Esophagus muscularis mucosa (tissue), 4 donors: ENCODE measurements around the gene DUT. TPM values are rescaled to one million over a fixed set of nuclear protein-coding genes. Genes with fewer than 3 reads are reported as not detected.

Source experiments
- DNase-seq: peaks from one replicate; pipeline ENCODE4 v3.0.0-alpha.2; 2017; ENCODE audit errors: extremely low spot score
- H3K27ac ChIP-seq, 4 donors: fragments of 200-600 bp; sonication (generic); replicated peaks in 1 of 4; 1 replicate in 3 of 4; 2 replicates in 1 of 4; pipeline ENCODE4 v1.5.1; 2016 to 2019; ENCODE audit warnings: mild to moderate bottlenecking in 1 of 4
- H3K27me3 ChIP-seq, 4 donors: fragments of 200-600 bp; sonication (generic); one replicate each; pipeline versions ENCODE4 v1.5.1 to v1.6.0; 2016 to 2019
- H3K36me3 ChIP-seq, 4 donors: fragments of 200-600 bp; sonication (generic); one replicate each; pipeline ENCODE4 v1.5.1; 2016 to 2019
- H3K4me1 ChIP-seq, 4 donors: fragments of 200-600 bp; sonication (generic); one replicate each; pipeline ENCODE4 v1.5.1; 2016 to 2019
- H3K4me3 ChIP-seq, 4 donors: fragments of 200-600 bp; sonication (generic); 1 replicate in 2 of 4; 2 replicates in 2 of 4; pipeline ENCODE4 v1.5.1; 2016 to 2019; ENCODE audit warnings: mild to moderate bottlenecking in 4 of 4, moderate library complexity in 1 of 4
- H3K9me3 ChIP-seq, 4 donors: fragments of 200-600 bp; sonication (generic); 1 replicate in 3 of 4; 2 replicates in 1 of 4; pipeline ENCODE4 v1.5.1; 2016 to 2019
- CTCF ChIP-seq, 3 experiments: fragments of 200-600 bp in 2 of 3; fragments of 450-650 bp in 1 of 3; sonication (generic) in 2 of 3; IDR thresholded peaks; one replicate each; pipeline ENCODE4 v1.5.1; 2017 to 2019; ENCODE audit warnings: antibody characterized with exemption in 3 of 3, mild to moderate bottlenecking in 2 of 3, moderate library complexity in 1 of 3
- EP300 ChIP-seq: sonication (generic); formaldehyde crosslinking; IDR thresholded peaks from one replicate; pipeline ENCODE4 v1.6.1; 2017; ENCODE audit warnings: antibody characterized with exemption
- POLR2A ChIP-seq: fragments of 450-650 bp; IDR thresholded peaks from one replicate; pipeline ENCODE4 v1.6.1; 2017; ENCODE audit warnings: antibody characterized with exemption, moderate library complexity, mild to moderate bottlenecking, low read depth
- POLR2AphosphoS5 ChIP-seq, 2 donors: sonication (generic); formaldehyde crosslinking; IDR thresholded peaks; one replicate each; pipeline ENCODE4 v1.6.1; 2017; ENCODE audit warnings: antibody characterized with exemption in 2 of 2
- WGBS: methylation state at CpG from one replicate; pipeline ENCODE4 v1.1.5; 2018; 5-methylcytosine and 5-hydroxymethylcytosine counted together
- intact Hi-C: fragments of 100-400 bp; cut with DNase I; formaldehyde crosslinking; loops from one replicate; pipeline ENCODE4 v1.15.1; 2023
- total RNA-seq, 4 donors: library from RNA; depleted of rRNA; stranded (reverse); fragments of >200 nt; gene quantifications; one replicate each; pipeline versions ENCODE4 v1.1.0 to v1.2.1, GENCODE V29; 2016

Gene DUT
- total RNA-seq, 4 donors from 2014 or later: 82.0 to 121 (median 92.8) TPM

GRCh38 chr15:48309740-48310139, 21.5 kb upstream of the DUT start:
- Histone ChIP-seq H3K27me3 (no peaks in the 10 kb centered on the region), H3K9me3 (no peaks in the 10 kb centered on the region), H3K4me3 (no peak overlapping the region), H3K27ac (no peak overlapping the region), H3K36me3 (no peaks in the 10 kb centered on the region), H3K4me1 (no peaks in the 10 kb centered on the region)
- 69% methylated on average over 2 of the region's 2 CpGs for WGBS
- DNase-seq: no peak
- TF ChIP-seq POLR2AphosphoS5 (IDR thresholded peaks at IDR 0.05) (no peak), EP300 (no peak), CTCF (IDR thresholded peaks at IDR 0.05) (no peak), POLR2A (no peak)
- intact Hi-C loops: no loop called here

GRCh38 chr15:48313216-48313615, 18.0 kb upstream of the DUT start:
- Histone ChIP-seq H3K36me3 (no peaks in the 10 kb centered on the region), H3K27me3 (peaks cover 0 to 9% (median 0%) of the 10 kb centered on the region in 4 donors), H3K4me3 (no peak overlapping the region), H3K27ac (no peak overlapping the region), H3K4me1 (no peaks in the 10 kb centered on the region), H3K9me3 (no peaks in the 10 kb centered on the region)
- no peak for DNase-seq
- intact Hi-C loops: no loop called here
- no peak for TF ChIP-seq EP300
- no peak for TF ChIP-seq POLR2AphosphoS5 (IDR thresholded peaks at IDR 0.05)
- TF ChIP-seq POLR2A: no peak
- no peak for TF ChIP-seq CTCF (IDR thresholded peaks at IDR 0.05)
- WGBS: 98% methylated on average over 2 of the region's 2 CpGs

- no peak overlapping the region for H3K4me3 ChIP-seq
- intact Hi-C loops: no loop called here
- 81% methylated on average over 10 of the region's 10 CpGs for WGBS
- H3K36me3 ChIP-seq: no peaks in the 10 kb centered on the region
- no peaks in the 10 kb centered on the region for H3K4me1 ChIP-seq
- DNase-seq: no peak
- no peaks in the 10 kb centered on the region for H3K9me3 ChIP-seq
- H3K27ac ChIP-seq: no peak overlapping the region
- TF ChIP-seq POLR2AphosphoS5 (IDR thresholded peaks at IDR 0.05): no peak
- no peak for TF ChIP-seq POLR2A
- TF ChIP-seq EP300: no peak
- TF ChIP-seq CTCF (IDR thresholded peaks at IDR 0.05): no peak
- peaks cover 0 to 9% (median 0%) of the 10 kb centered on the region in 4 donors for H3K27me3 ChIP-seq
Observed at GRCh38 chr15:48315041-48315440, 16.2 kb upstream of the DUT start.

- Histone ChIP-seq H3K4me3 (no peak overlapping the region), H3K4me1 (no peaks in the 10 kb centered on the region), H3K36me3 (no peaks in the 10 kb centered on the region), H3K9me3 (no peaks in the 10 kb centered on the region), H3K27ac (no peak overlapping the region), H3K27me3 (peaks cover 0 to 9% (median 0%) of the 10 kb centered on the region in 4 donors)
- intact Hi-C loops: no loop called here
- no peak for DNase-seq
- TF ChIP-seq EP300 (no peak), POLR2A (no peak)
- 100% methylated on average over 2 of the region's 2 CpGs for WGBS
Observed at GRCh38 chr15:48317221-48317620, 14.0 kb upstream of the DUT start.

- intact Hi-C loops: no loop called here
- 76% methylated on average over 6 of the region's 6 CpGs for WGBS
Observed at GRCh38 chr15:48318131-48318530, 13.1 kb upstream of the DUT start.

More at GRCh38 chr15:48318131-48318530, 13.1 kb upstream of the DUT start:
- H3K9me3 ChIP-seq: no peaks in the 10 kb centered on the region
- TF ChIP-seq EP300: no peak
- no peak for TF ChIP-seq POLR2A
- TF ChIP-seq CTCF (IDR thresholded peaks at IDR 0.05): no peak
- no peak for TF ChIP-seq POLR2AphosphoS5 (IDR thresholded peaks at IDR 0.05)
- H3K27me3 ChIP-seq: peaks cover 0 to 9% (median 0%) of the 10 kb centered on the region in 4 donors
- no peaks in the 10 kb centered on the region for H3K4me1 ChIP-seq
- no peak overlapping the region for H3K4me3 ChIP-seq
- no peak overlapping the region for H3K27ac ChIP-seq
- DNase-seq: no peak
- no peaks in the 10 kb centered on the region for H3K36me3 ChIP-seq
